HG02973 (cell line): ENCODE results near the gene SEPTIN12.
"Not testable (repeated sequence)": the region's sequence is repeated elsewhere in the genome, so short reads cannot be mapped to it uniquely, and the experiment has no call there.

Source experiments
- ATAC-seq: cut with Tn5 transposase; IDR thresholded peaks from one replicate; pipeline ENCODE4 v1.9.1; 2021; ENCODE audit warnings: moderate library complexity; ENCODE audit not compliant: unreplicated experiment

SEPTIN12 gene

DNA sequence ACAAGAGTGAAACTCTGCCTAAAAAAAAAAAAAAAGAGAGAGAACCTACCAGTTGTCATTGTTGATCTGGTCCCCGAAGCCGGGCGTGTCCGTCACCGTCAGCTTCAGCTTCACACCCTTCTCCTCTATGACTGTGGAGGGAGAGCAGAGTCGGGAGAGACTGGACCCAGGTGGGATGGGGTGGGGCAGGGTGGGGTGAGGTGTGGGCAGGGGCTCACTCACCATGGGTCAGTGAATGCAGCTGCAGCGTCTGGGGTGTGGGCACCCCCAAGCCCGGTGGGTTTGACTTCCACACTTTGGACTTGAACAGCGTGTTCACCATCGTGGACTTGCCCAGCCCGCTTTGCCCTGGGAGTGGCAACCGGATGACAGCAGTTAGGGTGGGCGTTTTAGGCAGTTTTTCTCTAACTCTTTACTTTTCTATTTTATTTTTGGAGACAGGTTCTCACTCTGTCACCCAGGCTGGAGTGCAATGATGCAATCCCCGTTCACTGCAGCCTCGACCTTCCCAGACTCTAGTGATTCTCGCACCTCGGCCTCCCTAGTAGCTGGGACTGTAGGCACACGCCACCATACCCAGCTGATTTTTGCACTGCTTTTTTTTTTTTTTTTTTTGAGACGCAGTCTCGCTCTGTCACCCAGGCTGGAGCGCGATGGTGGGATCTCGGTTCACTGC, 2.2 kb downstream of the SEPTIN12 start:
- ATAC-seq, result no peak

DNA sequence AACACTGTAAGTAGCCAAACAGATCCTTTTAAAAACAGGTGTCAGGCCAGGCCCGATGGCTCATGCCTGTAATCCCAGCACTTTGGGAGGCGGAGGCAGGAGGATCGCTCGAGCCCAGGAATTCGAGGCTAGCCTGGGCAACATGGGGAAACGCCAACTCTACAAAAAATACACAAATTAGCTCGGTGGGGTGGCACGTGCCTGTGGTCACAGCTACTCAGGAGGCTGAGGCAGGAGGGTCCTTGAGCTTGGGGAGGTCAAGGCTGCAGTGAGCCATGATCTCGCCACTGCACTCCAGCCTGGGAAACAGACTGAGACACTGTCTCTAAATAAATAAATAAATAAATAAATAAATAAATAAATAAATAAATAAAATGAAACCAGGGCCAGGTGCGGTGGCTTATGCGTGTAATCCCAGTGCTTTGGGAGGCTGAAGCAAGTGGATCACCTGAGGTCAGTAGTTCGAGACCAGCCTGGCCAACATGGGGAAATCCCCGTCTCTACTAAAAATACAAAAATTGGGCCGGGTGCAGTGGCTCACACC, 3.6 kb downstream of the SEPTIN12 start:
- ATAC-seq, result not testable (repeated sequence)

DNA sequence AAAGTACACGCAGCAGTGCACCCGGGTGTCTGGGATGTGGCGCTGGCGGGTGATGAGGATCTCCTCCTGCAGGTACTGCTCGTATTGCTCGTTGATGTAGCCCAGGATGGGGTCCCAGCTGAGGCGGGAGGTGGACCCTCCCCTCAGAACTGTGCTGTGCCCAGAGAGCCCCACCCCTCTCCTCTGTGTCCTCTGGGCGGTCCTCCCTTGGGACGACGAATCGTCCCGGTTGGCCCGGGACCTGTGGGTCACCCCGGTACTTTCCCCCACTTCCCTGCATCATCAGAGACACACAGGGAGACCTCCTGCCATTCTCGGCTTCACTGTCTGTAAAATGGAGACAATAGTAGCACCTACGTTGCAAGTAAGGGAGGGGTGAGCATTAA, 4.2 kb downstream of the SEPTIN12 start:
- no peak for ATAC-seq

DNA sequence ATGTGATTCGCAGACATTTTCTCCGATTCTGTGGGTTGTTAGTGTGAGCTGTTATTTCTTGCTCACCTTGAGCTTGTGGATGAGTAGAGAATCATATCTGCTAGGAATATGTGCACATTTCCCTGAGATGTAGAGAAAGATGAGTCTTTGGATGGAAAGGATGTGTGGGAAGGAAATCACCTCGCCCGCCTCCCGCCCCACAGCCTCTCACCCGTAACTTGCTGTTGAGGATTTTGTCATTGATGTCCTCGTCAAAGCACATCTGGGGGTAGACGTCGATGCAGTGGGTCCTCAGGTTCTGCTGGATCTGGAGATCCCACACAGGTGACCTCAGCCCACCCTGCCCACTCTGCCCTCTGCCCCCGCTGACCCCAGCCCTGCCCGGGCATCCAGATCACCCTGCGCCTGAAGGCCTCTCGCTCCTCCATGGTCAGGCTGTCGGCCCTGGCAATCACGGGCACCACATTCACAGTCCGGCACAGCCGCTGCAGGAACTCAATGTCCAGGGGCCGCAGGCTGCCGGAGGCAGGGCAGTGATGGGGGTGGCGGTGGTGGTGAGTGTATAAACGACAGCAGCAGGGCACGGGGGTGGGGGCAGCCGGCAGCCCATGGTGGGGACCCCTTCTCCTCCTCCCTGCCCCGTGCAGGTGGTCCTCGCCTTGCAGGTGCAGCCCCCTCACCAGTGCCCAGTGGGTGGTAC, 4.7 kb downstream of the SEPTIN12 start:
- no peak for ATAC-seq

DNA sequence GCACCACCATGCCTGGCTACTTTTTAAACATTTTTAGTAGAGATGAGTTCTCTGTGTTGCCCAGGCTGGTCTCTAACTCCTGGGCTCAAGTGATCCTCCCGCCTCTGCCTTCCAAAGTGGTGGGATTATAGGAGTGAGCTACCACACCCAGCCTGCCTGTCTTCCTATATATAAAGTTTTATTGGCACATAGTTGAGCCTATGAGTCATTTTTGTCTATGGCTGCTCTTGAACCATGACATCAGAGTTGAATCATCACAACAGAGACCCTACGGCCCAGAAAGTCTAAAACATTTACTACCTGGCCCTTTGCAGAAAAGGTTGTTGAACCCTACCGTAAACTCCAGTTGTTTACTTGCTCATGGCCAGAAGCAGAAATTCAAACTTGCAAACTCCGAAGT, 7.9 kb downstream of the SEPTIN12 start:
- ATAC-seq, result no peak

DNA sequence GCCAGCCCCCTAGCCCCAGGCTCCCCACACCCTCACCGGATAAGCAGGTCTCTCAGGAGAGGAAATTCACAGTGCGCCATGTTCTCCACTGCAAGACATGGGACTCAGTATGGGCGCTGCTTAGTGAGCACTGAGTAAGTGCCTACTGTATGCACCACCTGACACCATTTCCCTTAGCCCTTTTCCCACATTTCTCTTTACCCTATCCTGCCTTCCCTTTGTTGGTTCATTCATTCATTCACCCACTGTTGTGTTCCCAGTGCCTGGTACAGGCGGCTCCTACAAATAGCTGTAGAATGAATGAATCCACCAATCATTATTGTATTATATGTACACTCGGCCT, 10.1 kb downstream of the SEPTIN12 start:
- no peak for ATAC-seq

DNA sequence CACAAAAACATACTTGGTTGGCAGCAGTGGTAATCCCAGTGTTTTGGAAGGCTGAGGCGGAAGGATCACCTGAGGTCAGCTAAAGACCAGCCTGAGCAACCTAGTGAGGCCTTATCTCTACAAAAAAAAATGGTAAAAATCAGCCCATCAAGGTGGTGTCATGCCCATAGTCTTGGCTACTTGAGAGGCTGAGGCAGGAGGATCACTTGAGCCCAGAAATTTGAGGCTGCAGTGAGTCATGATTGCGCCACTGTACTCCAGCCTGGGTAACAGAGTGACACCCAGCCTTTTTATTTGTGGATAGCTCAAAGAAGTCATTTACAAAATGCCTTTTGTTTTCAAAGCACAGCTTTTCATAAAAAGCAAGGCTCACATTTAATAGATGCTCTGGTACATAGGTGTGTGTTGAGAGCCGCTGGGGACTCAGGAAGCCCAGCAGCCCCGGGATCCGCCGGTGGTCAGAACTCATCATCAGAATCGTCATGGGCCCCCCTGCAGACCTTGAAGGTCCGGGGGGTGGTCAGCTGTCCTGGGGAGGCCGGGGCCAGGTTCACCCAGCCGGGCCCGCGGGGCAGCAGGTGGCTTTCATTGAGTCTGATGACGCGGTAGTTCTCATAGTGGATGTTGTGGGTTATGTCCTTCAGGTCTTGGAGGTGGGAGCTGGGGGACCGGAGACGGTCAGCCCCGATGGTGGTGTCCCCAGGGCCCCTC, 10.7 kb downstream of the SEPTIN12 start:
- ATAC-seq, result no peak

DNA sequence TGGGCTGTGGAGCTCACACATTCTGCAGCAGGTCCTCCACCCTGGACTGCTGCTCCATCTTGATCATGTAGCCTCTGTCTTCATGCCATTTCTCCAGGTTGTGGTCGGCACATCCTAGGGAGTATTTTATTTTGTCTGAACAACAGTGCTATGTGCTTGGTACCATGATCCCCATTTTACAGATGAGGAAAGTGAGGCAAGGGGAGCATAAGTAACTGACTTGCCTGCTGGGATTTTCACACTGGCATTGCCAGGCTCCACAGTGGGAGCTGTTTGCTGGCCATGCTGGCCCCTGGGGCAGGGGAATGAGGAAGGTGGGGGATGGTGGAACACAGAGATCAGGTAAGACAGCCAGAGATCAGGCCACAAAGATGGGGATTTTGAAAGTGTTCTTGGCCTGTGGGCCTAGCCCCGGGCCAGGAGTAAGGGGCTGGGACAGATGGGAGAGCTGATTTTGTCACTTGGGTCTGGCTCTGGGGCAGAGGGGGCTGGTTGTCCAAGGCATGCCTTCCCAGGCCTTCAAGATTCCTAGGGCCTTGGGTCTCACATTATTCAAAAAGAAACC, 11.9 kb downstream of the SEPTIN12 start:
- ATAC-seq, result no peak

DNA sequence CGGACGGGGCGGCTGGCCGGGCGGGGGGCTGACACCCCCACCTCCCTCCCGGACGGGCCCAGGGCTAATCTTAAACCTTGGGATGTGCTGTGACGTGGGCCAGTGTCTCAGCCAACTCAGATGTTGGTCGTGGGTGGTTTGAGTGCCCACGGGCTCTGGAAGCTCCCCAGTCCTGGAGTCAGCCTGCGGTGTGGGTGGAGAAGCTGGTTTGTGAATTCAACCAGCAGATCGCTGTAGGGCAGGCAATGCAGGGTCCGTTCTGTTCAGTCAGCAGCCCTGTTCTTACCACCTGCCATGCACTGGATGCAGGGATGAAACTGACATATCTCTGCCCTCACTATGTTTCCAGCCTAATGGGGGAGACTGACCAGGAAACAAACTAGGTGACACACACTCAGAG, 13.1 kb downstream of the SEPTIN12 start:
- no peak for ATAC-seq

DNA sequence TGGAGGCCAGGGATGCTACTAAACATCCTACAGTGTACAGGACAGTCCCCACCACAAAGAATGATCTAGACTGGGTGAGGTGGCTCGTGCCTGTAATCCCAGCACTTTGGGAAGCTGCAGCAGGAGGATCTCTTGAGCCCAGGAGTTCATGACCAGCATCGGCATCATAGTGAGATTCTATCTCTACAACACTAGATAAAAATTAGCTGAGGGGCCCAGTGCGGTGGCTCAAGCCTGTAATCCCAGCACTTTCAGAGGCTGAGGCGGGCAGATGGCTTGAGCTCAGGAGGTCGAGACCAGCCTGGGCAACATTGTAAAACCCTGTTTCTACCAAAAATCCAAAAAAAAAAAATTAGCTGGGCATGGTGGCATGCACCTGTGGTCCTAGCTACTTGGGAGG, 15.8 kb downstream of the SEPTIN12 start:
- ATAC-seq, result no peak

DNA sequence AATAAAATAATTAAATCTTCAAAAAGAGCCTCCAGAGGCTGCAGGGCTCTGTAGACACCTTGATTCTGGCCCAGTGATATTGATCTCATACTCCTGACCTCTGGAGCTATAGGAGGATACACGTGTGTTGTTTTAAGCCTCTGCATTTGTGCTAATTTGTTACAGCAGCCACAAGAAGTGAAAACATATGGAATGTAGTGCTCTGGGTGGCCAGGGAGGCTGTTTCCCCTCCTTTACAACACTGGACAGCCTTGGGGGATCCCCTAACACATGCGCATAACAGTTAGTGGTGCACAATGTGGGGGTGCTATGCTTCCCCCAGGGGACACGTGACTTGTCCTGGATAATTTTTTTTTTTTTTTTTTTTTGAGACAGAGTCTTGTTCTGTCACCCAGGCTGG, 16.5 kb downstream of the SEPTIN12 start:
- ATAC-seq, result no peak

DNA sequence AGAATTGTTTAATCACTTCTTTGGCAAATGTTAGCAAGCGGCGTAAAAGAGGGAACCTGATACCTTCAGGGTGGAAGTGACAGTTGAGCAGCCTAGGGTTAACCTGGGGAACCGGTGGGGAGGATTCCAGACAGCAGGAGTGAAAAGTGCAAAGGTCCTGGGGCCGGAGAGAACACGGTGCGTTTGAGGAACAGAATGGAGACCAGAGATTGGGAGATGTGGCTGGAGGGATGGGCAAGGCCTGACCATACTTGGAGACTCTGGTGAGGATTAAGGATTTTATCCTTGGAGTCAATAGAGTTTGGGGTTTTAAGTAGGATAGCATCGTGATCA, 18.9 kb downstream of the SEPTIN12 start:
- no peak for ATAC-seq

DNA sequence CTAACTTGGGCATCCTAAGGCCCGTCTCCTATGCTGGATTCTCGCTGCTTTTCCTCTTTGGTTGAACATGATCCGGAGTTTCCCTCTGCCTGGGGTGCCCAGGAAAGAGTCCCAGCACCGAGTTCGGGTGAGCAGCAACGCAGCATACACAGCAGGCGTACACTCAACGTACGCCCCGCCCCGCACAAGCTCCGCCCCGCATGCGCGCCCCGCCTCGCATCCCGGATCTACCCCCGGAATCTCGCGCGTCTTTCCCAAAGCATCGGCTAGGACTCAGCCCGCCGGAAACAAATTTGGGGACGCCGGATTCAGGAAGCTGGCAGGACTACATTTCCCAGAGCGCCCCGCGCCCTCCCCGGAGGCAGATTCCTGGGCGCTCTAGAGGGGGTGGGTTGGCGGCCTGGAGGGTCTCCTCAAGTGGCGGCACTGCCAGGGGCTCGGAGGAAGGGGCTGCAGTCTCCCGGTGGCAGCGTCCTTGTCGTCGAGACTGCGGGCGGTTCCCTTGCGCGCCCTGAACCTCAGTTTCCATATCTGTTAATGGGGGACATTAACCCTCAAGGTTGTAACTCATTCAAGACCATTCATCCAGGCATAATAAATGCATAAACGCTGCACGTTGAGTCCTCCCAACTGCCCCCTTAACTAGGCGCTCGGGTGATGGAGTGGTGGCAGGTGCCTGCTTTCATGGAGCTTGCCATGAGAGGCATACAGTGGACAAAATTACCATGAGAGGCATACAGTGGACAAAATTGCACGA, 19.4 kb downstream of the SEPTIN12 start:
- ATAC-seq, result peak; percentile 63

DNA sequence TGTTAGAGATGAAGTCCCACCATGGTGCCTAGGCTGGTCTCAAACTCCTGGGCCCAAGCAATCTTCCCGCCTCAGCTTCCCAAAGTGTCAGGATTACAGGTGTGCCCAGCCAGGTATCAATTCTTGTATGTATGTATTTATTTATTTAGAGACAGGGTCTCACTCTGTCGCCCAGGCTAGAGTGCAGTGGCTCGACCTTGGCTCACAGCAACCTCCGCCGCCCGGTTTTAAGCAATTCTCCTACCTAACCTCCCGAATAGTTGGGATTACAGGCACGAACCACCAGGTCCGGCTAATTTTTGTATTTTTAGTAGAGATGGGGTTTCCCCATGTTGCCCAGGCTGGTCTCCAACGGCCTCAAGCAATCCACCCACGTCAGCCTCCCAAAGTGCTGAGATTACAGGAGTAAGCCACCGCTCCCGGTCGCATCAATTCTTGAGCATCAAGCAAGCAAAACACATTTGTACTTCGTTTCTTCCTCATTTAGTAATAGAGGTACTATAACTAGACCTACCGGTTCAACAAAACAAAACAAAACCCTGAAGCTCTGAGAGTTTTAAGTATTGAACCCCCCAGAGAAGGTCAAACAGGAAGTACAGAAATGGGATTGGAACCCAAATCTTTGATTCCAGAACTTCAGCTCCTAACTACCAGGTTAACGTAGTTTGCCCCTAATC, 20.1 kb downstream of the SEPTIN12 start:
- no peak for ATAC-seq

DNA sequence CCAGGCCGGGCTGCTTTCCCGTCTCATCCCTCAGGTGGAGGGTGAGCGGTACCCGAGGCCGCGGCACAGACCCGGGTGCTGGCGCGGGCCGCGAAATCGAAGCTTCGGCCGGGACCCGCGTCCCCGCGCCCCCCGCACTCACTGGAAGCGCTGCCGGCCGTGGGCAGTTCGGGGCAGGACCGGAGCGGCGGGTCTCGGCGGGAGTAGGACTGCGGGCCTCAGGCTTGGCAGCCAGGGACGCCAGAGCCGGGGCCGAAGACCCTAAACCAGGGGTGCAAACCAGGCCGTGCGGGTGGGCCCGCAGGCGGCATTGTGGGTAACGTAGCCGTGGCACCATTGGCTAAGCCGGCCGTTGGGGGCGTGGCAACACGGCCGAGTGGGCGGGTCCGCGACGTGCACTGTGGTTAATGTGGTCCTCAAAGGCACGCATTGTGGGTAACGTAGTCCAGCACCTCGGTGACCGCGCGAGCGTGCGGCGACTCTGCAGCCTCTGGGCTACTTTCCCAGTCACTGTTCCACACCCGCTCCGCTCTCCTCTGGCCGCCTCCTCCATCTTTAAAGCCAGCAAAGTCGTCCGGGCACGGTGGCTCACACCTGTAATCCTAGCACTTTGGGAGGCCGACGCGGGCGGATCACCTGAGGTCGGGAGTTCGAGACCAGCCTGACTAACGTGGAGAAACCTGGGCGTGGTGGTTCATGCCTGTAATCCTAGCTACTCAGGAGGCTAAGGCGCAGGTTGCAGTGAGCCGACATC, 21.1 kb downstream of the SEPTIN12 start, which contains the start of gene ZNF500:
ZNF500 (minus strand) TSS at position 288 of the 754 bp plus-strand sequence. CDS start 1,184 bp downstream, outside the sequence.
- peak; percentile 79 for ATAC-seq

DNA sequence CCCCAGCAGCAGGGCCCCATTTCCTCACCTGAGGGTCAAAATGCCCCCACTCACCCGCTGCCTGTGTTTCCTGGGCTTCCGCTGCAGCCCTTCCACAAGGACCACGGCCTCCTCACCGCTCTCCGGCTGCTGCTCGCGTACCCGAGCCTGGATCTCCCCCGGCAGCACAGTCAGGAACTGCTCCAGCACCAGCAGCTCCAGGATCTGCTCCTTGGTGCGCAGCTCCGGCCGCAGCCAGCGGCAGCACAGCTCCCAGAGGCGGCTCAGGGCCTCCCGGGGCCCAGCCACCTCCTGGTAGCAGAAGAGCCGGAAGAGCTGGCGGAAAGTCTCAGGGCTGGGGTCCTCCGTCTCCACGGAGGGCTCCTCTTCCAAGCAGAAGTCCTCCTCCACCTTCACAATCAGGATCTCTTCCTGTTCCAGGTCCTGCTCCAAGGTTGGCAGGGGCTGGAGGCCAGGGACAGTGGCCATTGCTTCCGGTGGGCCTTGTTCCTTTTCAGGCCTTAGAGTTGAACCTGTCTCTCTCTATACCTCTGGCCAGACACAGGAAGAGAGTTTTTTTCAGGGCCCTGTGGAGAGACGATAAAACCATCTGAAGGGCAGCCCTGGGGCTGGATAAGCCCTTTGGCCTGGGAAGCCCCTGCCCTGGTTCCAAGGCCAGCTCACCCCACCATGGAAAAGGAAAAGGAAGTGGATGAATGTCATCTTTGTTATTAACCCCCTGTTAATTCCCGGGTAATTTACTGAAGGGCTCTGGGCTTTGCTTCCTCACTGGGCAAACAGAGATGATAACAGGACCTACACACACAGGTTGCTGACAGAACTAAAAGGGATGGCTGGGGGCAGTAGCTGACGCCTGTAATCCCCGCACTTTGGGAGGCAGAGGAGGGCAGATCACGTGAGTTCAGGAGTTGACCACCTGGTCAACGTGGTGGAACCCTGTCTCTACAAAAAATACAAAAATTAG, 22.4 kb downstream of the SEPTIN12 start:
- ATAC-seq, result no peak

DNA sequence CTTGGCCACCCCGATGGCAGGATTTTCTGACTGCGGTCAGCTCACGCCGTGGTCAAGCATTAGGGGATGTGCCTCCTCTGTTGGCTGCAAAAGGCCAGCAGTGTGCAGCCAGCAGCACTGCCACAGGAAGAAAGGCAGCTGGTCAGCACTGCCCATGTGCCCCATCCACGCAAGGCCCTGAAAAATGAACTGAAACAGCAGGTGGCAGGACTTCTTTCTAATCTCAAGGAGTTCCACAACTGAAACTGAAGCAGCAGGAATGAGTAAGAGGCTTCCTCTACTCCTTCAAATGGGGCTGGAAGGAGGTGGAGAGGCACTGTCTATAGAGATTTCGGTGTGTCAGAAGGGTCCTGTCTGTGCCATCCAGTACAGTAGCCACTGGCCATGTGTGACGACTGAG, 24.4 kb downstream of the SEPTIN12 start:
- no peak for ATAC-seq

DNA sequence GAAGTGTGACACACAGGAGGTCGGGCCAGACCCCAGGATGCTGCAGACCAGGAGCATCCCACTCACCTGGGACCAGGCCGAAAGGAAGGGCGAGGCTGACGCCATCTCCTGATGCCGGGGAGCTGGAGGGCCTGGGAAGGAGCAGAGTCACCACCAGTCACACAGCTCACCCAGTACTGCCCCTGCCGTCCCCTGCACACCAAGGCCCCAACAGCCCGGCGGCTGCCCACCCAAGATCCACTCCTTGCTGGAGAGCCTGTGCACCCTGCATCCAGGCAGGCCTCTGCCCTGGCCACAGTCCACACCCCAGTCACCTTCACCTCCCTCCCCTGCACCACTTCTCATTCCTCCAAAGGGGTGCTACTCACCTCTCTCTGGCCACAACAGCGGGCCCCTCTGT, 25.9 kb downstream of the SEPTIN12 start:
- ATAC-seq, result no peak
